ENCODE measurements around the gene ARHGAP4.

Gene ARHGAP4

DNA sequence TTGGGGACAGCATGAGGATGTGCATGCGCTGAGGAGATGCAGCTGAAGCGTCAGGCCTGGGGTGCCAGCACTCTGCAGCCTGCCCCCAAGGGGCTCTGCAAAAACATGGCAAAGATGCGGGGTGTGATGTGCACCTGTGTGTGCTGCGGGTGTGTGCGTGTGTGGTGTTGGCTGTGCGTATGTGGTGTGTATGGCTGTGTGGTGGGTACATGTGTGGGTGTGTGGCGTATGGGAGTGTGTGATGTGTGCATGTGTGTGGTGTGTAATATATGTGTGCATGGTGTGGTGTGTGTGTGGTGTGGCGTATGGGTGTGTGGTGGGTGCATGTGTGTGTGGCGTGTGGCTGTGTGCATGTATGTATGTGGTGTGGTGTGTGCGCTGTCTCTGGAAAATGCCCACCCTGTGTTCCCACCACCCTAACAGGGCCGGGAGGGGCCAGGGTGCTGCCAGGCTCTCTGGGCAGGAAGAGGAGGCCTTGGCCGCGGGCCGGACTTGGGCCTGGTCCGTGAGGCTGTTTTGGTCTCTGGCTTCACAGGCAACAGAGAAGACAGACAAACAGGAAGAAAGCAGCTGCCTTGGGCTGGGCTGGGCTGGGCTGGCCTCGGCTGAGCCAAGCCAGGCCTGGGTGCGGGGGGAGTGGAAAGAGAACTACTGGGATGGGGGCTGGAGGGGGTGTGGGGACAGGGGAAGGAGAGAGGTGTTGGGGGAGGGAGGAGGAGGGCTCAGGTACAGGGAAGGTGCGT lies 22.7 kb downstream of the ARHGAP4 start:
- no peak for DNase-seq

DNA sequence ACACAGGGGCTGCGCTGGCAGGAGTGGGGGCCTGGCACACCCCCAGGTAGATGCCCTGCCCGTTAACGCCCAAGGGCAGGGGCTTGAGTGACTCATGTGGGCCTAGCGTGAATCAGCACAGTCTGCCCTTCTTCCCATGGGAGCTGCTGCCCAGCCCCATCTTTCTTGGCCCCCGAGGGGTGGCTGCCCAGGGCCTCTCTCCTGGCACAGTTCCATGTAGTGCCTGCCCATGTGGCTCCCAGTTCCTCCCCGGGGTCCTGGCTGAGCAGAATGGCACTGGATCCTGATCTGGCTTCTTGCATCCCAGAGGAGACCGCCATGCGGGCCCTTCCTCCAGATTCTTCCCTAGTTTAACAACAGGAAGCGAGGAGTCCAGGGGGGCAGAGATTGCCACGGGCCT lies 23.7 kb downstream of the ARHGAP4 start:
- no peak for DNase-seq

DNA sequence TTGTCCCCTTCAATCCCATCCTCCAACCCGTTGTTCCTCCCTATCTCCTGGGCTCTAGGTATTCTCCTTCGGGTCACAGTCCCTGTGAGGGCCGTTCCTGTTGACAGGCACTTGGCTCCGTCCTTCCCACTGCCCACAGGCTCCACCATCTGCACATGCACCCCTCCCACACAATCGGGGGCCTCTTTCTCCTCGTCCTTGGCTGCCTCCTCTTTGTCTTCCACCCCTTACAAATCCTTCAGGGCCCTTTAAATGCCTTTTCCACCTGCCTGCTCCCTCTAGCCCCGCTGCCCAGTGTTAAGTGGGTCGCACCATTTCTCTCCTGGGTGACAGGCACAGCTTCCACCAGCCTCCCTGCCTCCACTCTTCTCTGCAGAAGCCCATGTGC lies 24.3 kb downstream of the ARHGAP4 start:
- no peak for DNase-seq

DNA sequence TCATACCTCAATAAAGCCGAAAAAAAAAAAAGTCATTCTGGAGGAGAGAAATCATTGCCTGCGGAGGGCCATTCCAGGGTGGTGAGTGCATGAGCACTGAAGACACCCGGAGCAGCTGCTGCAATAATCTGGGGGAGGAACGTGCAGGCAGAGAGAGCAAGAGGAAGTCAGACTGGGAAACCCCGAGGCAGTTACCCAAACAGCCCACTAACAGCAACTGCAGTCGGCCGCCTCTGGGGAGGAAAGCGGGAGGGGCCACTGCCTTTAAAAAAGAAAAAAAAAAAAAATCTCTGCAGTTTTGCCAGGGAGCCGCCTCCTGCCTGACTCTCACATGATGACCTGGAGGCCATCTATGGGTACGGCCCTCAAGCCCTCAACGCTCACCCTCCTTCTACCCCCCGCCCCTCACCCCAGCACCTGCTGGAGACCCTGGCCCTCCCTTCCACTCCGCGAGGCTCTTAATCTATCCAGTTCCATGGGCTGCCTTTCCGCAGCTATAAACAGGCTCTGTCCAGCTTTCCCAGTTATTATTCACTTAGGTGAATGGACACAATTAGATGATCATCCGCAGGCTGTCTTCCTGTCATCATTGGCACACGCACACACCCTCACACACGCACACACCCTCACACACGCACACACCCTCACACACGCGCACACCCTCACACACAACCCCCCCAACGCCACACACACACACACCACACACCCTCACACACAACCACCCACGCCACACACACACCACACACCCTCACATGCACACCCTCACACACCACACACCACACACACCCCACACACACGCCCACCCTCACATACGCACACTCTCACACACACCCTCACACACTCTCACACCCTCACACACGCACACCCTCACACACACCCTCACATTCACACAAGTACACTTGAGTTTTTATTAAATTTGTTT lies 25.0 kb downstream of the ARHGAP4 start:
- DNase-seq = peak; percentile 55

DNA sequence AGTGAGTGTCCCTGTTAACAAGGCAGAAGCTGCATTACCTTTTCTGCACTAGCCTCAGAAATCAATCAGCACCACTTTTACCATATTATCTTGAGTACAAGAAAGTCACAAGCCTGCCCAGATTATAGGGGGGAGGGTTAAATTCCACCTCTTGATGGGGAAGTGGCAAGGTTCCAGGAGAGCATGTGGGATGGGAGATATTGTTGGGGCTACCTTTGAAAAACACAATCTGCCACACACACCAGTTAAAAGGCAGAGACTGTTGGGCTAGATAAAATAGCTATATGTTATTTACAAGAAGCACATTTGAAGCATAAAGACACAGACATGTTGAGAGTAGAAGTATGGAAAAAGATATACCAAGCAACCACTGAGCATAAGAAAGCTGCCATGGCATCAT lies 28.2 kb downstream of the ARHGAP4 start:
- no peak for DNase-seq

DNA sequence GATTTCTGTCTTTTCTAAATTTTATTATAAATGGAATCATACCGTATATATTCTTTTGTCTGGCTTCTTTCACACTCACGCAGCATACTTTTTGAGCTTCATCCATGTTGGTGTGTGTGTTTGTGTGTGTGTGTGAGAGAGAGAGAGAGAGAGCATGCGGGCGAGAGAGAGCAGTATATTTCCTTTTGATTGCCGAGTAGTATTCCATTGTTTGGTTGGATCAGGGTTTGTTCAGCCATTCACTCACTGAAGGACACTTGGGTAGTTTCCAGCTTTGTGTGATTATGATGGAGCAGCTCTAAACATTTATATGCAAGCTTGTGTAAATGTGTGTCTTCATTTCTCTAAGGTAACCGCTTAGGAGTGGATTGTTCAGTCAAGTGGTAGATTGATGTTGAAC lies 36.9 kb downstream of the ARHGAP4 start:
- peak; percentile 50 for DNase-seq

DNA sequence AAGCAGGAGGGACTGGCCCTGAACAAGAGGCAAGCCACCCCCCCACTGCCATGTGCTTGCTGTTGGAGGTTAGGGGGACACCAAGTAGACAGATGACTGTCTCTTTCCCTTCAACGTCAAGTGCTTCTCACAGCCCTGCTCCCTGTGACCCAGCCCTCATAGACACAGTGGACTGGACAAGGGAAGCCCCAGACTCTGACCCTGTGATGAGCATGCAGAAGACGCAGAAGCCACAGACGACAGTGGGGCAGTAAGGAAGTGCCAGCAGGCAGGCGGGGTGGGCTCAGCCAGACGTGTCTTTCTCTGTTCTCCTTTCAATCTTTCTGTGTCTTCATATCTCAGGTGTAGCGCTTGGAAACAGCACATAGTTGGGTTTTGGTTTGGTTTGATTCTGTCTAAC lies 37.7 kb downstream of the ARHGAP4 start:
- no peak for DNase-seq

DNA sequence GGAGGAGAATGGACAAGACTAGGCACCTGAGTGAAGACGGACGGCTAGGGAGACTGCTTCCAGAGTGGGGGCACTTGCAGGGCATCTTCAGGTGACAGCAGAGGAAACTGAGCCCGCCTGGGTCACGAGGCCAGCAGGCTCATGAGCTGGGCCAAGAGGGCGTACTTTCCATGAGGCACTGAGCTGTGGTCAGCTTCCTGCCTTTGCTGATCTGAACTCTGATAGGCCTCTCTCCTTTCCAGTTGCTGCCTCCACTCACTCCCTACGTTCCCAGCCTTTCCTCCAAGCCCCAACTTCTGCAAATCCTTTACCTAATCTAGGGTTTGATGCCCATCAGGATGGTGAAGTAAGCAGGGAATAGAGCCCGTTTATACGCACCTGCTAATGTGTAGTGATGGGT lies 38.7 kb downstream of the ARHGAP4 start:
- no peak for DNase-seq

DNA sequence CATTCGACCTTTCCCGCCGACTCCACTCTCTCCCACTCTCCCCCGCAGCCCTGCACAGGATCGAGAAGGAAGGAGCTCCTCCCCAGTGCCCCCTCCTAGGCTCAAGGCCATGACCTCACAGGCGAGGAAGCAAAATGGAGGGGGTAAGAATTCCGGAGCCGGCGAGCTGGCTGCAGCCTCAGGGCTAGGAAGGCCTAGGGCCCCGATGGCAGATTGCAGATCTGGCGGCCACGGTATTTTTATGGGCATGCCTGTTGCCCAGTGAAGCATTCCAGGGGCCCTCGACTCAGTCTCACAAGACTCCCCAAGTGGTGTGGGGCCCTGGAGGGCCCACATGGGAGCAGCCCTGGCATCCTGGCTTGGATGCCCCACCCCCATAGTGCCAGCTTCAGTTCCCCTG lies 39.1 kb downstream of the ARHGAP4 start:
- DNase-seq = no peak

DNA sequence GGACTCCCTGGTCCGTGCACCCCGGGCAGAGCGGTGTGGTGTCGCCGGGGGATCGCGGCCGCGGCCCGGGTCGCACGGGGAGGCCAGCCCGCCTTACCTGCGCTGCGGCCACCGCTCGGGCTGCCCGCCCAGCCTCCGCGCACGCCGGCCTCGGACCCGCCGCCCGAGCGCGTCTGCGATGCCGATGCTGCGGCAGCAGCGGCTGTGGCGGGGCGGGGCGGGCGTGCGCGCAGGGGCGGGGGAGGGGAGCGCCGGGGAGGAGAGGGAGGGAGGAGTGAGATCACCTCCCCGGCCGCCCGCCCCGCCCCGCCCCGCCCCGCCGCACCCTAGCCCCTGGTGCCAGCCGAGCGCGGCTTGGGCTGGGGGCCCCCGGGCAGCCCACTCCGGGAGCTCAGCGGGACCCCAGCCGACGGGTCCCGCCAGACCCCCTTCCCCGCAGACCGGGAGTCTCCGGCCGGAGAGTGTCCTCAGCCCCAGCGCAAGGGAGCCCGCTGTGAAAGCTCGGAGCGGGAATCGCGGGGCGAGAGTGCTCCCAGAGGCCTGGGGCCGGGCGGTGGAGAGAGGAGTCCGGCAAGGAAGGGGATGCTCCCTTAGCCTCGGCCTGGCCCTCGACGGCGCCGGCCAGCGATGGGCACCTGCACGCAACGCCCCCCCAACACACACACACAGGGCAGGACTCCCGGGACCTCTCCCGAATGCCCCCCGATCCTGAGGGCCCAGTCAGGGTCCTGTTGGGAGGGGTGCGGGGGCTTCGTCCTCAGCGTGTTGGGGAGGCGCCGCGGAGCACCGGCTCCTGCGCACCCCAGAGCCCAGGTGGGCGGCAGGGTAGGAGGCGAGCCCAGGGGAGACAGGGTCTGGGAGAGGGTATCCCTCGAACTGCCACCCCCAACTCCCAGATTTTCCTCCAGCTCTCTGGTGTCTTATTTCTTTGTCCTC lies 39.8 kb downstream of the ARHGAP4 start, which contains the start of gene L1CAM:
Gene L1CAM (minus strand): TSS at position 206 of the 936 bp plus-strand sequence. CDS start 10,337 bp downstream, outside the sequence.
- peak; percentile 27 for DNase-seq

DNA sequence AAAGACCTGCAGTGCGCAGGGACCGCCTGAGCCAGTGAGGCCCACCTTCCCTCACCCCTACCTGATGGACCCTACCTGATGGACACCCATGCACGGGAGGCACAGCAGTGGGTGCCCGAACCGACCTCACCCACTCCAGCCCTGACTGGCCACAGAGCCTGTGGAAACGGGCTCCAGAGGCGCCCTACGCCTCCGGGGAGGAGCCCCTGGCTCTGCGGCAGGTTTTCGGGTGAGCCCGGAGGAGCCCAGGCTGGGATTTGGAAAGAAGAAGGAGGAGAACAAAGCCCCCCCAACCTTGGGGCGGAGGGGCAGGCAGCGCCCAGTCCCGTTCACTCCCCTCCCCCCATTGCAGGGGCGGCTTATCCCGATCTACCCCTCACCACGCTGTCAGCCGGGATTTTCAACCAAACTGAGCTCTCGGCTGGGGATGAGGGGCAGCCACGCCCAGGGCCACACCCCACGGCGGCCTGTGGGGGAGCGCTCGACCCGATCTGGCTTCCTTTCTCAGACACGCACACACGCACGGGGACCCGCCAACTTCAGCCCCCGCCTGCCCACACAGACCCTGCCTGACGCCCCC lies 40.8 kb downstream of the ARHGAP4 start:
- no peak for DNase-seq

DNA sequence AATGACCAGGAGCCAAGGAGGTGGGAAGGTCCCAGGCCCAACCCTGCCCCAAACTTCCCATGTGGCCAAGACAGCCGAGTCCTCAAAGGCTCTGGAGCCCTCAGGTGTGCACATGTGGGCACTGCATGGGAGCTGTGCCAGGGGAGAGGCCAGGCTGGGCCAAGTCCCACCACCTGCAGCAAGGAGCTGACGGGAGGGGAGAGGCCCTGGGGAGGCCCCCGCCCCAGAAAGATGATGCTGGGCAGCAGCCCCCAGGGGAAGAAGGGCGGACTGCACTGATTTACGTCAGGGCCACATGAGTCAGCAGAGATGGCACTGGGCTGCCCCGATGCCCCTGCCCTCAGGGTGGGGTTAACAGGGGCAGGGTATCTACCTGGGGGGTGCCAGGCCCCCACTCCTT lies 41.5 kb downstream of the ARHGAP4 start:
- no peak for DNase-seq

DNA sequence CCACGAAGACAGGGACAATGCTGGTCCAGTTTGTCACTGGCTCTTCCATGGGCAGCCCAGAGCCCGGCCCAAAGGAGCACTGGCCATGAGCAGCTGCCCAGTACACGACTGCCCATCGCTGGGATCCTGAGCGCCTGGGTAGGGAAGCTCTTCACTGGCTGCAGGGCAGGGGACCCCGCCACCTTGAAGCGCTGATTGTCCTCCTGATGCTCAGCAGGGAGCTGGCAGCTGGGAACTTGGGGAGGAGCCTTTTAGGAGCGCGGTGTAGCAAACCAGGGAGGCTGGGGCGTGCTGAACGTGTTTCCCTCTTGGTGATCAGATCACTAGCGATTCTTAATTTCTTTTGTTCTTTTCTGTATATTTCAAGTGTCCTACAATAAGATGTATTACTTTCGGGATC lies 41.9 kb downstream of the ARHGAP4 start:
- DNase-seq = no peak

DNA sequence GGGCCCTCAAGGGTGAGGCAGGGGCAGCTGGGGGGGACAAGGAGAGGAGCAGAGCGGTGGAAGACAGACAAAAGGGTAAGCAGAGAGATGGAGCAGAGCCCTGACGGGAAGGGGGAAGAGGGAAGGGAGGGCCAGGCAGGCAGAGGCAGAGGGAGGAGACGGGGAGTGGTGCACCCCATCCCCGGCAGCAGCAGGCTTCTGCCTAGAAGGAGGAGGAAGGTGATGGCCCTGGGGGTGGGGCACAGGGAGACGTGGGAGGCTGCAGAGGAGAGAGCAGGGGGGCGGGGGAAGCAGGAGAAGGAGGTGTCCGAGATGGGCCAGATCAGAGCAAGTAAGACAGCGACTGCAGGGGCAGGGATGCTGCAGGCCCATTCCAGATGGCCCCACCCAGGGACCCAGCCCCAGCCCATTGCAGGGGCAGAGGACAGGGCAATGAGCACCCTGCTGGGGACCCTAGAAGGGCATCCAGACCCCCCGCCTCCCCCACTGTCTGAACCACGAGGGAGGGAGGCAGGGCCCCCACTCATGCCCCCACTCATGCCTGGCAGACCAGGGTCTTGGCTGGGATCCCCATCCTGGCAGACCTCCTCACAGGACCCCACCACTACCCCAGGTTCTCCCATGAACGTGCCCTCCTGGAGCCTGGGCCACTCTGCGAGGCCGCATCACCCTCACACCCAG lies 42.8 kb downstream of the ARHGAP4 start:
- DNase-seq = no peak

DNA sequence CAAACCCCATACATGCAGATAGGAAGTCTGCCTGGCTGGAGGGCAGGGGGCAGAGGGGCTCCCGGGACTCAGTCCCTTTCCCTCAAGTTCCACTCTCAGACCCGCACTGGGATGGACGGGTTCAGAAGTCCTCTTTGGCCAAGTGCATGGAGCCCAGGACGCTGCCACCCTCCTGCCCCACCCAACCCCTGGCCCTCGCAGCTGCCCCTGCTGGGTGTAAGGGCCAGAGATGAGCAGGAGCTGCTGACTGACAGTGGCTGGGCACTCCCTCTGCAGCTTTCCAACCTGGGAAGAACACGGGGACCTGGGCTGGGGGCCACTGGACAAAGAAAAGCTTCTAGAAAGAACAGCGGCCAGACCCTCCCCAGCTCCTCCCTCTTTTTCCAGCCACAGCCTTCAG lies 43.5 kb downstream of the ARHGAP4 start:
- no peak for DNase-seq

DNA sequence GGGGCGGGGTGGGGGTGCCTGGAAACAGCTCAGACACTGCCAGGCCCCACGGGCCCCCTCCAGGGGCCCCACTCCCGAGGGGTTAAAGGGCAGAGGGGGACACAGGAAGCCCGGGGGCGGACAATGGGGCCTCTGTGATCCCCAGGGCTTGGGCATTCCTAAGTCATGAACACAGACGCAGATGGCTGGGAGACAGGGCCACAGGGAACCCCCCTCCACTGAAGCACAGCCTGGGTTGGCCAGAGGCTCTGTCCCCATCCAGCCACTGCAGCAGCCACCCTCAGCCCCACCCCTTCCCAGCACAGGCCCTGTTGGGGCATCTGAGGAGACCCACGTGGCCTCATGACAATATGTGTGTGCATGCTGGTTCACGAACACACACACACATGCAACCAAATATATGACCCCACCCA lies 44.0 kb downstream of the ARHGAP4 start:
- no peak for DNase-seq

DNA sequence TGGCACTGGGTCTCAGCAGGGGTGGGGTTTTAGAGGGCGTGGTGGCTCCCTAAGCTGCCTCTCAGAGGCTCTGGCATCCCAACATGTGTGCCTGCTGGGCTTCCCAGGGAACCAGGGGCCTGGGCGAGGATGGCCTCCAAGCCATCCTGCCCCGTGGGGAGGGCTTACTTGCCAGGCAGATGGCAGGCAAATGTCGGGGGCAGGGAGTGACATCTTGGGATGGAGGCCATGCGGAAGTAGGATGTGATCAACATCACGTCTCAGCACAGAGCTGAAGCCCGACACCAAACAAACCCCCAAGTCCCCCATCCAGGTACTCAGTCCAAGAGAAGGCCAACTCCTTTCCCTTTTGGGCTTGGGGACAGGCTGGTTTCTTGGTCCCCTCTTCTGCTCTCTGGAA lies 44.8 kb downstream of the ARHGAP4 start:
- no peak for DNase-seq

DNA sequence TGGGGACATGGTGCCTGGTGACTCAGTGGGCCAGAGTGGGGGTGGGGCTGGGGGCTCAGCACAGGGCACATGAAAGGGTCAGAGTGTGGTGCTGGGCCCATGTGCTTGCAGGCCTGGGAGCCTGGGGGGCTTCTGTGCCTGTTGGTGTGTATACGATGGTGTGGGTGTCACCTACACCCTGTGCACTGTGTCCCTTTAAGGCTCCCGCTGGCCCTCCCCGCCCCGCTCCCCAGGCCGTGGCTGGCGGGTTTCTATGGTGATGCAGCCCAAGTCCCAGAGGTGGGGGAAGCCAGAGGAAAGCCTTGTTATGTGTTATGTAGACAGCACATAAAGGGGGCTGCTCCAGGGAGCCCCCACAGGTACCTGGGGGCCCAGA lies 45.6 kb downstream of the ARHGAP4 start:
- no peak for DNase-seq

DNA sequence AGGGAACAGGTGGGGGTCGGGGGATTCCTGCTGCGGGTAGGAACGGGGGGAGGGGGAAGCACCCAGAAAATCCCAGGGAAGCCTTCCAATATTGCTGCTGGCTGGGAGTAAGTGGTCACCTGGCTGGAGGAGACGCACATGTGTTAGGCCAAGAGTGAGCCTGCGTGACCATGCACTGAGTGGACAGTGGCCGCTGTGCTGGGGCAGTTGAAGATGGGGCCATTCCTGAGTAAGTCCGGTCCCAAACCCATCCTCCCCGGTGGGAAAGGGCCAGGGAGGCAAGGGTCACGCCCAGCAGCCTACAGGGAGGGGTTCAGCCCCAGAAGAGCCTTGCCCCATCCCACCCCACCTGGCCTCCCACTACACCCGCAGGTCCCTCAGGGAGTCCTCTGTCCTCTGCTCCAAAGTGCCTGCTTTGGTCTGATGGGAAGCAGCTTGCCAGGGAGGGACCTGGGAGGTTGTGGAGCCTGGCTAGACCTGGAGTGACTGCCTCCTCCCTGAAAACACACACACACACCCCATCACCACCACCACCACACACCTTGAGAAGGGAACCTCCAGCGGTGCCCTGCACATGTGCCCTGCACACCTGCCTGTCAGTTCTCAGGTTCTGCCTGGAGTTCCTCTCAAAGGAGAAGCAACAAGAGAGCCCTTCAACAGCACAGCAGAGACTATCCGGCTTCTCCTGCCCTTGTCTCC lies 46.2 kb downstream of the ARHGAP4 start:
- DNase-seq = no peak

DNA sequence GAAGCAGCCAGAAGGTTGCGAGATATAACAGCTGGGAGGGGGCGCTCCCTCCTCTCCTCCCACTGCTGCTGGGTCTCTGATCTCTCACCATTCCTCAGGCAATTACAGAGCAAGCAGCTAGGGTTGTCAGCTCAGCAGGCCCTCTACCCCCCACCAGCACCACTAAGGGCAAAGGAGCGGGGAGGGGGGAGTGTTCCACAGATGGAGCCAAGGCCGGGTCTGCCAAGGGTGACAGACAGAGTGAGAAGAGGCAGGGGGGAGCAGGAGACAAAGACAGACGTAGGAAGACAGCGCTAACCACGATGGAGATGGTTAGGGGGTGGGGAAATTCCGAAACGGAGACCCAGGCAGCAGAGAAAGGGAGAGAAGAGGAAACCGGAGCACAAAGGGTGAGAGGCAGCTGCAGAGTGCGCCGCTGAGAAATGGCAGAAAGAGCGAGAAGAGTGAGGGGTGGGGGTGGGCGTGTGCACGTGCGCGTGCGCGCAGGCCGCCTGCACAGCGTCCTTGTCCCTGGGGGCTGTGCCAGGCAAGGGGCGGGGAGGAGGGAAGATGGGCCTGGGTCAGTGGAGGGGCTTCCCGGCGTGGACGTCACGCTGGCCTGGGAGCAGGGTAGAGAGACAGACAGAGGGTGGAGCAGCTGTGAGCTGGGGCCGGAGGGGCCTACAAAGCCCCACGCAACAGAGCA lies 47.0 kb downstream of the ARHGAP4 start:
- no peak for DNase-seq

DNA sequence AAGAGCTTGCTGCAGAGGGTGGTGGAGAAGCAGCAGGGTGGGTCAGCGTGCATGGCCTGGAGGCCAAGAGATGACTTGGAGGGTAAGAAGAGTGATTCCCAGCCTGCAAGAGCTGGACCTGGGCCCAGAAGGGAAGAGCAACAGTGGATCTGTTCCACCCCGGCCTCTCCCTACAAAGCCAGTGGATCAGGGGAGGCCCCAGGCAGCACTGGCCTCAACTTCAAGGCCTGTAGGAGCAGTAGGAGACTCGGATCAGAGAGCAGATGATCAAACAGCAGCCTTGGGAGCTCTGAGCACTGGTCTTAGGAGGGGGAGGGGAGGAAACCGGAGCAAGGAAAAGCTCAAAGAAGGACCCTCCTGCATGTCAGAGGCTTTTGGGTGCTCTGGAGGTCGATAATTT lies 47.7 kb downstream of the ARHGAP4 start:
- no peak for DNase-seq
